ENCODE measurements around the gene INTS14. TPM values are rescaled to one million over a fixed set of nuclear protein-coding genes. Genes with fewer than 3 reads are reported as not detected.

The INTS14 gene
- total RNA-seq: 29.9 and 50.4 TPM in 2 replicates

GRCh38 chr15:65610871-65611718 lies at the start of gene INTS14:
Gene INTS14 (minus strand): TSS chr15:65611131. CDS start chr15:65607380, 3,751 bp downstream.

GRCh38 chr15:65621638-65622037 lies 10.7 kb upstream of the INTS14 start, which contains the start of gene SLC24A1:
Gene SLC24A1 (plus strand): TSS chr15:65621938. CDS start chr15:65624081, 2,143 bp downstream.

GRCh38 chr15:65530318-65531111 lies 80.4 kb downstream of the INTS14 start, which contains the start of gene HACD3:
Gene HACD3 (plus strand): TSS chr15:65530463. CDS start chr15:65530632, 169 bp downstream.

Other genes with a start within 250 kb of the INTS14 start
- gene IGDCC3, start 233.1 kb downstream of the INTS14 start, total RNA-seq: 0.08 TPM in 1 of 2 replicates, not detected in the other
- 0.88 and 4.7 TPM in 2 replicates for gene IGDCC4, start 188.2 kb downstream of the INTS14 start, total RNA-seq
- gene DPP8, start 93.4 kb downstream of the INTS14 start, total RNA-seq: 25.3 and 25.6 TPM in 2 replicates
- gene HACD3, start 80.7 kb downstream of the INTS14 start, total RNA-seq: 64.4 and 74.7 TPM in 2 replicates
- 4.3 and 13.0 TPM in 2 replicates for gene SLC24A1, start 10.8 kb upstream of the INTS14 start, total RNA-seq
- gene DENND4A, start 181.2 kb upstream of the INTS14 start, total RNA-seq: 15.8 and 17.4 TPM in 2 replicates

Measured in epithelial cell of alveolus of lung (primary cell).